DOHH2 (cell line): ENCODE results near the gene AGA.

Source experiments
- CTCF ChIP-seq: fragments of 200-600 bp; sonication (generic); IDR thresholded peaks from one replicate; pipeline ENCODE4 v1.5.1; 2014; ENCODE audit warnings: antibody characterized with exemption, mild to moderate bottlenecking, low read depth, low read length; ENCODE audit not compliant: poor library complexity, severe bottlenecking
- EZH2phosphoT487 ChIP-seq: fragments of 200-600 bp; sonication (generic); IDR thresholded peaks from 2 replicates; pipeline ENCODE4 v1.6.1; 2017; ENCODE audit warnings: borderline replicate concordance, mild to moderate bottlenecking, antibody characterized with exemption, low read length, moderate library complexity, mixed read lengths

GRCh38 chr4:177464026-177464425 lies 21.8 kb upstream of the AGA start:
- TF ChIP-seq CTCF: no peak
- TF ChIP-seq EZH2phosphoT487: no peak
